Kidney epithelial cell (primary cell): ENCODE data around the gene PRM1. TPM values are rescaled to one million over a fixed set of nuclear protein-coding genes. Genes with fewer than 3 reads are reported as not detected.

ENCODE experiments used
- DNase-seq: peaks from one replicate; pipeline ENCODE4 v3.0.0-alpha.2; 2010; ENCODE audit warnings: low read depth
- H3K27me3 ChIP-seq: 2 replicates; pipeline ENCODE4 v1.6.0; 2011; ENCODE audit warnings: low read length; ENCODE audit not compliant: control insufficient read depth, insufficient read depth
- H3K36me3 ChIP-seq: 2 replicates; pipeline ENCODE4 v1.5.1; 2011; ENCODE audit warnings: low read length; ENCODE audit not compliant: control insufficient read depth, insufficient read depth
- H3K4me3 ChIP-seq: 2 replicates; pipeline ENCODE4 v1.5.1; 2011; ENCODE audit warnings: low read depth, mild to moderate bottlenecking, control low read depth, low read length
- total RNA-seq: library from RNA; depleted of rRNA; stranded (reverse); fragments of >200 nt; gene quantifications from 2 replicates; pipeline ENCODE4 v1.2.3, GENCODE V29; 2015
- TF ChIP-seq, protein P1 (sequence below): IDR thresholded peaks from 2 replicates; pipeline ENCODE4 v1.5.1; 2011; ENCODE audit warnings: mild to moderate bottlenecking, moderate library complexity, low read length, control low read depth, inconsistent platforms; ENCODE audit not compliant: insufficient read depth, poor library complexity, severe bottlenecking

The PRM1 gene
- total RNA-seq, 1 donor from 2014 or later, result not detected

DNA sequence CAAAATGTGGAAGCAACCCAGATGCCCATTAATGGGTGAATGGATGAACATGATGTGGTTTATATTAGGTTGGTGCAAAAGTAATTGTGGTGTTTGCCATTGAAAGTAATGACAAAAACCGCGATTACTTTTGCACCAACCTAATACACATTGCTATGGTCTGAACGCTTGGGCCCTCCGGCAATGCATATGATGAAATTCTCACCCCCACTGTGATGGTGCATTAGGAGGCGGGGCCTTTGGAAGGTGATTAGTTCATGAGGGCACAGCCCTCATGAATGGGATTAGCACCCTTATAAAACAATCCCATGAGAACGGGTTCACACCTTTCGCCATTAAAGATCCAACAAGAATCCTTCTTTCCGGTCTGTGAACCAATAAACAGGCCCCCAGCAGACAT is 25.3 kb upstream of the PRM1 start:
- TF ChIP-seq, protein P1, sequence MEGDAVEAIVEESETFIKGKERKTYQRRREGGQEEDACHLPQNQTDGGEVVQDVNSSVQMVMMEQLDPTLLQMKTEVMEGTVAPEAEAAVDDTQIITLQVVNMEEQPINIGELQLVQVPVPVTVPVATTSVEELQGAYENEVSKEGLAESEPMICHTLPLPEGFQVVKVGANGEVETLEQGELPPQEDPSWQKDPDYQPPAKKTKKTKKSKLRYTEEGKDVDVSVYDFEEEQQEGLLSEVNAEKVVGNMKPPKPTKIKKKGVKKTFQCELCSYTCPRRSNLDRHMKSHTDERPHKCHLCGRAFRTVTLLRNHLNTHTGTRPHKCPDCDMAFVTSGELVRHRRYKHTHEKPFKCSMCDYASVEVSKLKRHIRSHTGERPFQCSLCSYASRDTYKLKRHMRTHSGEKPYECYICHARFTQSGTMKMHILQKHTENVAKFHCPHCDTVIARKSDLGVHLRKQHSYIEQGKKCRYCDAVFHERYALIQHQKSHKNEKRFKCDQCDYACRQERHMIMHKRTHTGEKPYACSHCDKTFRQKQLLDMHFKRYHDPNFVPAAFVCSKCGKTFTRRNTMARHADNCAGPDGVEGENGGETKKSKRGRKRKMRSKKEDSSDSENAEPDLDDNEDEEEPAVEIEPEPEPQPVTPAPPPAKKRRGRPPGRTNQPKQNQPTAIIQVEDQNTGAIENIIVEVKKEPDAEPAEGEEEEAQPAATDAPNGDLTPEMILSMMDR, result no peak
- H3K36me3 ChIP-seq, result no peaks in the 10 kb centered on the region
- H3K4me3 ChIP-seq, result no peak overlapping the region
- DNase-seq, result no peak
- no peaks in the 10 kb centered on the region for H3K27me3 ChIP-seq

DNA sequence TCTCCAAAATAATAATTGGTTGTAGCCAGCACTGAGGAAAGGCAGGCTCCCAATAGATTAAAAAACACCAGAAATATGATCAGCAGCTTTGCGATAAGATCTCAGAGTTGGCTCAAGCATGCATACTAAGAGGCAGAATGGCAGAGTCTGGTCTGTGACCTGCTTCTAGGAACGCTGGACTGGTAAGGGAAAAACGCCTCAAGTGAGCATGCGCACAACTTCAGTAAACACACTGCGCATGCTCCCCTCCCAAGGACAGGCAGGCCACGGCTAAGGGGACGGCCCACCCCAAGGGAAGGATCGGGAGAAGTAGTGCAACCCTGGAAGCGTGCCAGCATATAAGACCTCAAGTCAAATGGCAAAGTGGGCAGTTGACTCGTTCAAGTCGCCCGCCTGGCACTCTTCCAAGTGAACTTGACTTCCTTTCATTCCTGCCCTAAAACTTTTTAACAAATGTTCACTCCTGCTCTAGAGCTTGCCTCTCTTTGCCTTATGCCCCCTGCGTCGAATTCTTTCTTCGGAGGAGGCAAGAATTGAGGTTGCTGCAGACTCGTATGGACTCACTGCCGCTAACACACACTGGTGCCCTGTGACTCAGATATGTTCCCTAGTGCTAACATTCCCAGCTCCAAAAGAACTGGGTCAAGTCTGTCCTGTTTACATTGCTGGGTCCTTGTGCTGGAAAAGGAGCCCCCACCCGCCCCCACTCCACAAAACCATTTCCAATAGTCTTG is 22.4 kb upstream of the PRM1 start:
- TF ChIP-seq, protein P1, result no peak
- Histone ChIP-seq H3K4me3 (no peak overlapping the region), H3K36me3 (no peaks in the 10 kb centered on the region), H3K27me3 (no peaks in the 10 kb centered on the region)
- DNase-seq, result no peak

DNA sequence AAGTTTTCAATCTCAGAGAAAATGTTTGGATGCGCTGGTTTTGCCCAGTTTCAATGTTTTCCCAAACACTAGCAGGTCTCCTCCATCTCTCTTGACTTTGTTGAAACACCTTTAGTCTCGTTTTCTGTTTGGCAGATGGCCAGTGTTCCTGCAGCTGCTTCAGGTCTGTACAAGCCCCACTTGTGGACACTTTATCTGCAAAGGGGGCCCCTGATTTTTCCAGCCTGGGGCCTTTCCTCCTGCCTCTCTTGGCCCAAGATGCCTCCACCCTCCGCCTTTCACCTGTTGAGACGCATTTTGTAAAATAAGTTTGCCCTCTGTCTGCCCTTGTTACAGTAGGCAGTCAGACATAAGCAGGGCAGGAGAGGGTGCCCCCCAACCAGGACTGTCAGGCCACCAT is 21.8 kb upstream of the PRM1 start:
- no peak for DNase-seq
- H3K4me3 ChIP-seq, result no peak overlapping the region
- TF ChIP-seq, protein P1, result no peak
- H3K36me3 ChIP-seq, result no peaks in the 10 kb centered on the region
- H3K27me3 ChIP-seq, result no peaks in the 10 kb centered on the region

DNA sequence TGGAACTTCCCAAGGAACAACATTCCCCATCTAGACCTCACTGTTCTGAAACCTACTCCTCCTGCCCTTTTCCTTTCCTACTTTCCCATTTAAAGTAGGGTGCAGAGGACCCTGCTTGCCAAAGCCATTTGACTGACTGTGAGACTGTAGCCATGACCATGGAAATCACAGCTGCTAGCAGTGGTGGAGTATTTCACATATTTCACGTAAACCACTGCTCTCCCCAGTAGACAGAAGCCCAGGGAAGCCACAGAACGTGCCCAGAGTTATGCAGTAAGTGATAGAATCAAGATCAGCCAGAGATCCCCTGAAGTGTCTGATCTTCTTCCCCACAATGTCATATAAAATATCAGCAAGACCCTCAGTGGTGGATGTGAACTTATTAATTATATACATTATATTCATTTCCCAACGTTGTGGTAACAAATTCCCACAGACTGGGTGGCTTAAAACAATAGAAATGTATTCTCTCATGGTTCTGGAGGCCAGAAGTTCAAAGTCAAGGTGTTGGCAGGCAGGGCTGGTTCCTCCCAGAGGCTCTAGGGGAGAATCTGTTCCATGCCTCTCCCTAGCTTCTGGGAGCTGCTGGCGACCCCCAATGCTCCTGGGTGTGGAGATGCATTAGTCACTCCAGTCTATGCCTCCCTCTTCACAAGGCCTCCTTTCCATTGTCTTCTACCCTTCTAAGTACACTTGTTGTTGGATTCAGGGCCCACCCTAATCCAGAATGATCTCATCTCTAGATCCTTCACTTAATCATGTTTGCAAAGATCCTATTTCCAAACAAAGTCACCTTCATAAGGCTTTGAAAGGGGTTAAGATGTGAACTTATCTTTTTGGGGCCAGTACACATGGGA is 20.7 kb upstream of the PRM1 start:
- TF ChIP-seq, protein P1, result no peak
- no peak for DNase-seq
- no peaks in the 10 kb centered on the region for H3K36me3 ChIP-seq
- H3K4me3 ChIP-seq, result no peak overlapping the region
- no peaks in the 10 kb centered on the region for H3K27me3 ChIP-seq

DNA sequence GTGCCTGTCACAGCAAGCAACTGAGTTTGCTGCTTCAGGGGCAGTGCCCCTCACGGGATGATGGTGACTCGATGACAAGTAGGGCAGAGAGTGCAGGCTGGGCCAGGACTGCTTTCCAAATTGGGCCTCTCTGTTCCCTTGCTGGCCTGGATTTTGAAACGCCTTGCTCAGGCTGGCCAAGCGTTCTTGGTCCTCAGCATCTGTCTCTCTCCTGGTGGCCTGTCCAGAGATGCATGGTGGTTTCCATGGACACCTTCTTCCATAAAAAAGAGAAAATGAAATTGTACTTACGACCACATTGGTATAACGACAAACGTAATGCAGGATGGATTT is 19.4 kb upstream of the PRM1 start:
- Histone ChIP-seq H3K4me3 (no peak overlapping the region), H3K36me3 (no peaks in the 10 kb centered on the region), H3K27me3 (no peaks in the 10 kb centered on the region)
- DNase-seq, result no peak
- TF ChIP-seq, protein P1, result no peak
